H1 (cell line): ENCODE data around the gene ARFGAP3. TPM values are rescaled to one million over a fixed set of nuclear protein-coding genes. Genes with fewer than 3 reads are reported as not detected.

Experiments
- CHD7 ChIP-seq: fragments of 300-600 bp; sonication (generic); IDR thresholded peaks from 2 replicates; pipeline ENCODE4 v1.7.1; 2012; ENCODE audit warnings: low read length, moderate library complexity, mild to moderate bottlenecking, inconsistent platforms; ENCODE audit not compliant: insufficient replicate concordance
- MAX ChIP-seq: IDR thresholded peaks from 2 replicates; pipeline ENCODE4 v1.6.1; 2012; ENCODE audit warnings: inconsistent platforms
- PHF8 ChIP-seq: fragments of 200-600 bp; sonication (generic); conservative IDR thresholded peaks from 2 replicates; pipeline ENCODE4 v1.7.1; 2012; ENCODE audit warnings: low read depth, mild to moderate bottlenecking, inconsistent platforms, low read length, moderate library complexity
- SP1 ChIP-seq: IDR thresholded peaks from 2 replicates; pipeline ENCODE4 v1.6.1; 2011; ENCODE audit warnings: low read depth, low read length
- TAF7 ChIP-seq: optimal IDR thresholded peaks from 2 replicates; pipeline ENCODE3; 2011; ENCODE audit warnings: low read depth, mild to moderate bottlenecking, inconsistent platforms, low read length, moderate library complexity, borderline replicate concordance
- polyA plus RNA-seq, 7 experiments: library from polyadenylated mRNA; depleted of rRNA in 3 of 7; stranded (reverse) in 5 of 7; unstranded in 2 of 7; fragments of >200 nt in 5 of 7; fragments of 200-250 nt in 2 of 7; gene quantifications; 1 replicate in 5 of 7; 2 replicates in 1 of 7; 4 replicates in 1 of 7; pipeline versions ENCODE4 v1.2.1 to v1.2.3, GENCODE V29; 2011 to 2013; ENCODE audit warnings: missing spikeins in 2 of 7, mixed read lengths in 2 of 7
- total RNA-seq: library from RNA; stranded (reverse); fragmentation: NEBNext Ultra II Directional; extraction: Animal tissue kit (Norgen Biotek cat#: 25700); gene quantifications from 2 replicates; pipeline ENCODE4 v1.2.1, GENCODE V29; 2021

Gene ARFGAP3
- total and polyA plus RNA-seq, 2 of the 8 experiments (the other 6 are each of a cell fraction or from before 2014, with no cell fraction given), result 9.7 to 16.0 TPM

- TF ChIP-seq CHD7 (no peak), MAX (no peak), SP1 (no peak), TAF7 (no peak), PHF8 (no peak)
Measured at GRCh38 chr22:42760806-42761565, 96.1 kb downstream of the ARFGAP3 start (continued).
